GM12878 (cell line): ENCODE data around the gene C19orf67. TPM values are rescaled to one million over a fixed set of nuclear protein-coding genes. Genes with fewer than 3 reads are reported as not detected.
A peak's percentile ranks its signal among the peaks of the same experiment; 100 is the strongest.

ENCODE experiments used
- ATAC-seq: fragments of 200-7000 bp; cut with Tn5 transposase; 3 replicates; pipeline ENCODE4 v1.9.1; 2020; ENCODE audit warnings: mild to moderate bottlenecking, moderate library complexity
- BruUV-seq: library from RNA; stranded (reverse); fragments of 400-500 nt; replicated peaks from 2 replicates; lab custom pipeline; 2021; lab: Mats Ljungman, UMichigan
- CTCF ChIA-PET: fragments of 300-600 bp; sonication (Branson Sonifier 250); formaldehyde crosslinking; extraction: SDS; loops from one replicate; lab custom pipeline; 2021; ENCODE audit warnings: inconsistent platforms; lab: Yijun Ruan, JAX
- POLR2A ChIA-PET: fragments of 350-600 bp; formaldehyde crosslinking; extraction: SDS; loops from one replicate; lab custom pipeline; 2021; ENCODE audit warnings: inconsistent platforms; lab: Charles Lee
- RAD21 ChIA-PET: fragments of 300-600 bp; sonication (Branson Sonifier 250); formaldehyde crosslinking; loops from one replicate; lab custom pipeline; 2023; ENCODE audit warnings: antibody characterized with exemption; ENCODE audit not compliant: unreplicated experiment; lab: Charles Lee
- SMC1A ChIA-PET: fragments of 300-600 bp; sonication (Branson Sonifier 250); formaldehyde crosslinking; loops from one replicate; lab custom pipeline; 2023; ENCODE audit not compliant: unreplicated experiment, uncharacterized antibody; lab: Charles Lee
- DNase-seq: peaks from one replicate; pipeline ENCODE4 v3.0.0-alpha.2; 2011; ENCODE audit warnings: low read depth, low spot score
- FAIRE-seq: peaks from 3 replicates; lab custom pipeline; 2011; peaks lifted over from hg19 to GRCh38; lab: Jason Lieb, UNC
- H2AFZ ChIP-seq: 2 replicates; pipeline ENCODE4 v1.6.0; 2011; ENCODE audit warnings: low read depth, low read length, control low read depth; ENCODE audit not compliant: control insufficient read depth
- H3K27ac ChIP-seq: 2 replicates; pipeline ENCODE4 v1.5.1; 2011; ENCODE audit warnings: control low read depth; ENCODE audit not compliant: control insufficient read depth, insufficient read depth
- H3K27me3 ChIP-seq, 2 experiments: replicated peaks in 1 of 2; 2 replicates each; pipeline versions ENCODE4 v1.6.0 to v1.6.1; 2011; ENCODE audit warnings: low read length in 1 of 2; ENCODE audit not compliant: control insufficient read depth in 2 of 2, insufficient read depth in 2 of 2
- H3K36me3 ChIP-seq, 2 experiments: 2 replicates each; pipeline ENCODE4 v1.5.1; 2011; ENCODE audit warnings: low read length in 1 of 2; ENCODE audit not compliant: control insufficient read depth in 2 of 2, insufficient read depth in 2 of 2
- H3K4me1 ChIP-seq: 2 replicates; pipeline ENCODE4 v1.6.1; 2011; ENCODE audit warnings: mild to moderate bottlenecking, low read length, moderate library complexity, mixed read lengths; ENCODE audit not compliant: control insufficient read depth, insufficient read depth
- H3K4me2 ChIP-seq: 2 replicates; pipeline ENCODE4 v1.6.0; 2011; ENCODE audit warnings: control low read depth; ENCODE audit not compliant: control insufficient read depth, insufficient read depth
- H3K4me3 ChIP-seq: fragments of 200-600 bp; sonication (generic); 2 replicates; pipeline ENCODE4 v1.5.1; 2016
- H3K79me2 ChIP-seq: 2 replicates; pipeline ENCODE4 v1.6.0; 2011; ENCODE audit warnings: low read length; ENCODE audit not compliant: control insufficient read depth, insufficient read depth
- H3K9ac ChIP-seq: 2 replicates; pipeline ENCODE4 v1.8.0; 2011; ENCODE audit warnings: low read length, control low read depth, mixed read lengths; ENCODE audit not compliant: control insufficient read depth, insufficient read depth
- H3K9me3 ChIP-seq: replicated peaks from 3 replicates; pipeline ENCODE4 v1.5.1; 2011; ENCODE audit warnings: mild to moderate bottlenecking, low read length; ENCODE audit not compliant: control insufficient read depth, insufficient read depth
- H4K20me1 ChIP-seq: 2 replicates; pipeline ENCODE4 v1.6.0; 2011; ENCODE audit not compliant: control insufficient read depth, insufficient read depth
- LARP7 ChIP-seq: fragments of 450-650 bp; IDR thresholded peaks from 2 replicates; pipeline ENCODE4 v1.6.1; 2017; ENCODE audit warnings: mild to moderate bottlenecking
- RUNX3 ChIP-seq: IDR thresholded peaks from 2 replicates; pipeline ENCODE4 v1.6.1; 2012; ENCODE audit warnings: low read length, inconsistent platforms
- SIN3A ChIP-seq: IDR thresholded peaks from 2 replicates; pipeline ENCODE4 v1.6.1; 2012; ENCODE audit warnings: low read depth, low read length, improper control_type of control experiment
- SUPT20H ChIP-seq: IDR thresholded peaks from 2 replicates; pipeline ENCODE4 v1.6.1; 2011; ENCODE audit warnings: low read depth, mild to moderate bottlenecking, low read length, moderate library complexity, borderline replicate concordance; ENCODE audit not compliant: control insufficient read depth
- YY1 ChIP-seq: IDR thresholded peaks from 2 replicates; pipeline ENCODE4 v1.6.1; 2011; ENCODE audit warnings: low read depth, mild to moderate bottlenecking, low read length
- WGBS: methylation state at CpG from one replicate; pipeline ENCODE4 v1.1.6; 2016; ENCODE audit warnings: low lambda C conversion rate; ENCODE audit not compliant: insufficient replicate concordance, insufficient coverage; ENCODE audit errors: missing lambda C conversion rate; 5-methylcytosine and 5-hydroxymethylcytosine counted together
- in situ Hi-C: fragments of 300-500 bp; cut with MboI; formaldehyde crosslinking; loops from 9 replicates; pipeline ENCODE4 v1.14.3; 2018; ENCODE audit warnings: mixed read lengths
- intact Hi-C: fragments of 100-400 bp; cut with micrococcal nuclease; formaldehyde crosslinking; loops from one replicate; pipeline ENCODE4 v1.14.2; 2022; ENCODE audit not compliant: unreplicated experiment
- polyA plus RNA-seq, 11 experiments: library from polyadenylated mRNA; depleted of rRNA in 4 of 11; unstranded in 6 of 11; stranded (reverse) in 5 of 11; fragments of >200 nt; fragmentation: Nextera tagmentation in 4 of 11; fragmentation: Illumina TruSeq in 1 of 11; extraction: Ambion mirVana in 4 of 11; extraction: Trizol in 1 of 11; gene quantifications; 1 replicate in 1 of 11; 2 replicates in 10 of 11; pipeline versions ENCODE4 v1.2.1 to v1.2.3, GENCODE V29; 2011 to 2016; ENCODE audit warnings: inconsistent platforms in 2 of 11, missing spikeins in 2 of 11, low read depth in 1 of 11
- total RNA-seq, 4 experiments: library from RNA; depleted of rRNA in 3 of 4; stranded (reverse); fragments of >200 nt in 3 of 4; fragmentation: Illumina TruSeq in 1 of 4; extraction: Trizol in 1 of 4; gene quantifications; 2 replicates each; pipeline versions ENCODE4 v1.2.1 to v1.2.3, GENCODE V29; 2013 to 2021
- TF ChIP-seq, protein P1 (sequence below): IDR thresholded peaks from 2 replicates; pipeline ENCODE4 v1.6.1; 2012; ENCODE audit warnings: low read depth, low read length, improper control_type of control experiment
- TF ChIP-seq, protein P2 (sequence below): IDR thresholded peaks from 2 replicates; pipeline ENCODE4 v1.6.1; 2011; ENCODE audit warnings: mild to moderate bottlenecking, low read depth, low read length, moderate library complexity; ENCODE audit not compliant: insufficient replicate concordance
- TF ChIP-seq, protein P3 (sequence below): fragments of 450-650 bp; IDR thresholded peaks from 2 replicates; pipeline ENCODE4 v1.6.1; 2016; ENCODE audit warnings: mild to moderate bottlenecking
- TF ChIP-seq, protein P4 (sequence below): fragments of 450-650 bp; IDR thresholded peaks from 2 replicates; pipeline ENCODE4 v1.6.1; 2017; ENCODE audit warnings: mild to moderate bottlenecking, moderate library complexity

The C19orf67 gene
- total and polyA plus RNA-seq, 10 of the 15 experiments (the other 5 are each of a cell fraction or from before 2014, with no cell fraction given) = 0.14 TPM; not detected in 9

DNA sequence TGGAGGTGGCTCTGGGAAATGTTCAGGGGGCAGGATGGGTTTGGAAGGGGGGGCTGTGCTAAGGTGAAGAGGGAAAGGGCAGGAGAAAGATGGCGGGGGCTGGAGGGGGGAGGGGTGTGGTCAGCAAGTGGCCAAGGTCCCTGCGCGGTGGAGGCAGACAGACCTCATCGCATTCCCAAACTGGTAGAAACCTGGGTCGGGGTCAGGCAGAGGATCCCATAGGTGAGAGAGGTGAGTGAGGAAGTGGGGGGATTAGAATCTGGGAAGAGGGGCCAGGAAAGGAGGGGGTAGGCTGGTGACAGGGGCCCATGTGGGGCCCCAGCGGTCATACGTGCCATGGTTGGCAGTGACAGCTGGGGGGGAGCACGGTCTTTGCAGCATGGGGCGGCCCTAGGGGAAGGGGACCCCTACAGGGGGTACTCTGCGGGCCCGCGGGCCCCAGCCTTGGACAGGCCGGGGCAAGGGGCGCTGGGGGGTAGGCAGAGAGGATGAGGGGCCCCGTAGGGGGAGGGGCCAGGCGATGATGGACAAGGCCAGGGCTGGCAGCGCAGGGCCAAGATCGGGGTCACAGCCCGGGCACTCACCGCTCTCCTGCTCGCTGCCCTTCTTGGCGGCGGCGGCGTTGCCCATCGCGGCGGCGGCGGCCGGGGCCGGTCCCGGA, 31.5 kb upstream of the C19orf67 start:
- SMC1A ChIA-PET = interaction anchor here (1.0 to 1.3 kb wide), 3 partner anchors 19 to 25 kb away, joined by 3 to 5 read pairs (median 4); partner anchors contain the start of gene ASF1B
- Histone ChIP-seq H4K20me1 (no peaks in the 10 kb centered on the region), H3K4me1 (peaks cover 16% of the 10 kb centered on the region), H3K27me3 (no peaks in the 10 kb centered on the region), H3K79me2 (peaks cover 8% of the 10 kb centered on the region), H3K4me2 (peak overlapping the region; percentile 90), H3K36me3 (peaks cover 0 to 2% of the 10 kb centered on the region in 2 experiments; a peak in 2 of 4 replicates), H3K27ac (0 out of 2 replicates have a peak overlapping the region, but pooled peaks have one; percentile 18), H3K9me3 (no peaks in the 10 kb centered on the region), H2AFZ (peak overlapping the region; percentile 28; the same call in 1 of the 2 replicates), H3K9ac (peak overlapping the region; percentile 64), H3K4me3 (peak overlapping the region; percentile 70)
- no peak for FAIRE-seq
- BruUV-seq = no TSS peak
- POLR2A ChIA-PET = interaction anchor here (0.9 to 1.7 kb wide), 3 partner anchors 17 to 35 kb away, joined by 3 to 5 read pairs (median 5); partner anchors contain the start of gene ASF1B
- CTCF ChIA-PET = interaction anchor here (0.7 to 3.9 kb wide), 6 partner anchors 20 to 214 kb away, joined by 3 to 30 read pairs (median 8); partner anchors contain the start of genes ASF1B and IL27RA
- 0 out of 2 replicates have a peak, but pooled peaks have one; percentile 7 for TF ChIP-seq RUNX3
- TF ChIP-seq, protein P1, sequence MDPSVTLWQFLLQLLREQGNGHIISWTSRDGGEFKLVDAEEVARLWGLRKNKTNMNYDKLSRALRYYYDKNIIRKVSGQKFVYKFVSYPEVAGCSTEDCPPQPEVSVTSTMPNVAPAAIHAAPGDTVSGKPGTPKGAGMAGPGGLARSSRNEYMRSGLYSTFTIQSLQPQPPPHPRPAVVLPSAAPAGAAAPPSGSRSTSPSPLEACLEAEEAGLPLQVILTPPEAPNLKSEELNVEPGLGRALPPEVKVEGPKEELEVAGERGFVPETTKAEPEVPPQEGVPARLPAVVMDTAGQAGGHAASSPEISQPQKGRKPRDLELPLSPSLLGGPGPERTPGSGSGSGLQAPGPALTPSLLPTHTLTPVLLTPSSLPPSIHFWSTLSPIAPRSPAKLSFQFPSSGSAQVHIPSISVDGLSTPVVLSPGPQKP = no peak
- TF ChIP-seq LARP7 = 0 out of 2 replicates have a peak, but pooled peaks have one; percentile 43
- TF ChIP-seq, protein P2, sequence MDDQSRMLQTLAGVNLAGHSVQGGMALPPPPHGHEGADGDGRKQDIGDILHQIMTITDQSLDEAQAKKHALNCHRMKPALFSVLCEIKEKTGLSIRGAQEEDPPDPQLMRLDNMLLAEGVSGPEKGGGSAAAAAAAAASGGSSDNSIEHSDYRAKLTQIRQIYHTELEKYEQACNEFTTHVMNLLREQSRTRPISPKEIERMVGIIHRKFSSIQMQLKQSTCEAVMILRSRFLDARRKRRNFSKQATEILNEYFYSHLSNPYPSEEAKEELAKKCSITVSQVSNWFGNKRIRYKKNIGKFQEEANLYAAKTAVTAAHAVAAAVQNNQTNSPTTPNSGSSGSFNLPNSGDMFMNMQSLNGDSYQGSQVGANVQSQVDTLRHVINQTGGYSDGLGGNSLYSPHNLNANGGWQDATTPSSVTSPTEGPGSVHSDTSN = peak; percentile 28
- peak; percentile 27; the same call in 1 of the 2 replicates for TF ChIP-seq YY1
- no peak for TF ChIP-seq SUPT20H
- TF ChIP-seq SIN3A = 0 out of 2 replicates have a peak, but pooled peaks have one; percentile 60
- TF ChIP-seq, protein P3, sequence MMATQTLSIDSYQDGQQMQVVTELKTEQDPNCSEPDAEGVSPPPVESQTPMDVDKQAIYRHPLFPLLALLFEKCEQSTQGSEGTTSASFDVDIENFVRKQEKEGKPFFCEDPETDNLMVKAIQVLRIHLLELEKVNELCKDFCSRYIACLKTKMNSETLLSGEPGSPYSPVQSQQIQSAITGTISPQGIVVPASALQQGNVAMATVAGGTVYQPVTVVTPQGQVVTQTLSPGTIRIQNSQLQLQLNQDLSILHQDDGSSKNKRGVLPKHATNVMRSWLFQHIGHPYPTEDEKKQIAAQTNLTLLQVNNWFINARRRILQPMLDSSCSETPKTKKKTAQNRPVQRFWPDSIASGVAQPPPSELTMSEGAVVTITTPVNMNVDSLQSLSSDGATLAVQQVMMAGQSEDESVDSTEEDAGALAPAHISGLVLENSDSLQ = peak; percentile 6; the same call in 1 of the 2 replicates
- TF ChIP-seq, protein P4, sequence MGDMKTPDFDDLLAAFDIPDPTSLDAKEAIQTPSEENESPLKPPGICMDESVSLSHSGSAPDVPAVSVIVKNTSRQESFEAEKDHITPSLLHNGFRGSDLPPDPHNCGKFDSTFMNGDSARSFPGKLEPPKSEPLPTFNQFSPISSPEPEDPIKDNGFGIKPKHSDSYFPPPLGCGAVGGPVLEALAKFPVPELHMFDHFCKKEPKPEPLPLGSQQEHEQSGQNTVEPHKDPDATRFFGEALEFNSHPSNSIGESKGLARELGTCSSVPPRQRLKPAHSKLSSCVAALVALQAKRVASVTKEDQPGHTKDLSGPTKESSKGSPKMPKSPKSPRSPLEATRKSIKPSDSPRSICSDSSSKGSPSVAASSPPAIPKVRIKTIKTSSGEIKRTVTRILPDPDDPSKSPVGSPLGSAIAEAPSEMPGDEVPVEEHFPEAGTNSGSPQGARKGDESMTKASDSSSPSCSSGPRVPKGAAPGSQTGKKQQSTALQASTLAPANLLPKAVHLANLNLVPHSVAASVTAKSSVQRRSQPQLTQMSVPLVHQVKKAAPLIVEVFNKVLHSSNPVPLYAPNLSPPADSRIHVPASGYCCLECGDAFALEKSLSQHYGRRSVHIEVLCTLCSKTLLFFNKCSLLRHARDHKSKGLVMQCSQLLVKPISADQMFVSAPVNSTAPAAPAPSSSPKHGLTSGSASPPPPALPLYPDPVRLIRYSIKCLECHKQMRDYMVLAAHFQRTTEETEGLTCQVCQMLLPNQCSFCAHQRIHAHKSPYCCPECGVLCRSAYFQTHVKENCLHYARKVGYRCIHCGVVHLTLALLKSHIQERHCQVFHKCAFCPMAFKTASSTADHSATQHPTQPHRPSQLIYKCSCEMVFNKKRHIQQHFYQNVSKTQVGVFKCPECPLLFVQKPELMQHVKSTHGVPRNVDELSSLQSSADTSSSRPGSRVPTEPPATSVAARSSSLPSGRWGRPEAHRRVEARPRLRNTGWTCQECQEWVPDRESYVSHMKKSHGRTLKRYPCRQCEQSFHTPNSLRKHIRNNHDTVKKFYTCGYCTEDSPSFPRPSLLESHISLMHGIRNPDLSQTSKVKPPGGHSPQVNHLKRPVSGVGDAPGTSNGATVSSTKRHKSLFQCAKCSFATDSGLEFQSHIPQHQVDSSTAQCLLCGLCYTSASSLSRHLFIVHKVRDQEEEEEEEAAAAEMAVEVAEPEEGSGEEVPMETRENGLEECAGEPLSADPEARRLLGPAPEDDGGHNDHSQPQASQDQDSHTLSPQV = no peak
- RAD21 ChIA-PET = interaction anchor here (0.7 to 1.6 kb wide), 3 partner anchors 19 to 58 kb away, joined by 3 to 8 read pairs (median 4); partner anchors contain the start of gene ASF1B
- ATAC-seq = no peak
- DNase-seq = no peak
- WGBS = under 1% methylated on average over 27 of the region's 33 CpGs
- in situ Hi-C loops = no loop called here
- intact Hi-C loops = loop anchor here (5.0 kb wide), 1 partner anchor 35 kb away; no protein-coding TSS in a partner anchor
